Adipose tissue (tissue), 3 donors: ENCODE data around the gene SLC16A1. TPM values are rescaled to one million over a fixed set of nuclear protein-coding genes. Genes with fewer than 3 reads are reported as not detected.
"Not testable (repeated sequence)": the region's sequence is repeated elsewhere in the genome, so short reads cannot be mapped to it uniquely, and the experiment has no call there.

Experiments used
- H3K27ac ChIP-seq: one replicate; pipeline ENCODE4 v1.5.1; 2013; ENCODE audit warnings: low read depth, low read length
- WGBS, 3 donors: extraction: QIAGEN DNeasy Blood & Tissue Kit; methylation state at CpG; one replicate each; pipeline ENCODE4 v1.1.7; 2013; 5-methylcytosine and 5-hydroxymethylcytosine counted together
- polyA plus RNA-seq, 3 donors: library from polyadenylated mRNA; stranded (reverse); fragments of 200-250 nt; gene quantifications; one replicate each; pipeline ENCODE4 v1.2.3, GENCODE V29; 2013
- donor health status: healthy with polysubstance abuse.
- donor health status: Bipolar disorder and iron deficiency.
- donor health status: healthy.

Gene SLC16A1
- polyA plus RNA-seq, 3 donors = 3.1 to 19.8 (median 6.4) TPM

GRCh38 chr1:112981426-112981825 lies 25.4 kb upstream of the SLC16A1 start:
- H3K27ac ChIP-seq = no peak overlapping the region
- 92 to 100% (median 100%) methylated on average over 1 of the region's 1 CpG for WGBS, 3 donors

GRCh38 chr1:112975336-112975735 lies 19.3 kb upstream of the SLC16A1 start:
- WGBS, 3 donors = 87 to 89% (median 88%) methylated on average over 5 of the region's 5 CpGs
- no peak overlapping the region for H3K27ac ChIP-seq

GRCh38 chr1:112974646-112975045 lies 18.6 kb upstream of the SLC16A1 start:
- no peak overlapping the region for H3K27ac ChIP-seq
- WGBS, 3 donors = 31 to 58% (median 54%) methylated on average over 1 of the region's 1 CpG

- H3K27ac ChIP-seq = no peak overlapping the region
- 93 to 100% (median 93%) methylated on average over 1 of the region's 1 CpG for WGBS, 3 donors
These were observed 17.8 kb upstream of the SLC16A1 start for GRCh38 chr1:112973788-112974187.

GRCh38 chr1:112971006-112971405 lies 15.0 kb upstream of the SLC16A1 start:
- 81 to 89% (median 85%) methylated on average over 1 of the region's 1 CpG for WGBS, 3 donors
- no peak overlapping the region for H3K27ac ChIP-seq

- WGBS, 3 donors = 85 to 91% (median 90%) methylated on average over 4 of the region's 4 CpGs
- no peak overlapping the region for H3K27ac ChIP-seq
These were observed 8.4 kb upstream of the SLC16A1 start for GRCh38 chr1:112964347-112964746.

- 97 to 99% (median 98%) methylated on average over 4 of the region's 4 CpGs for WGBS, 3 donors
- no peak overlapping the region for H3K27ac ChIP-seq
These were observed 5.1 kb upstream of the SLC16A1 start for GRCh38 chr1:112961072-112961471.

GRCh38 chr1:112960384-112960783 lies 4.4 kb upstream of the SLC16A1 start:
- no peak overlapping the region for H3K27ac ChIP-seq
- 75 to 89% (median 82%) methylated on average over 3 of the region's 3 CpGs for WGBS, 3 donors

- H3K27ac ChIP-seq = not testable (repeated sequence)
- 70 to 85% (median 81%) methylated on average over 7 of the region's 7 CpGs for WGBS, 3 donors
These were observed 2.2 kb upstream of the SLC16A1 start for GRCh38 chr1:112958236-112958635.

- WGBS, 3 donors = 20 to 69% (median 24%) methylated on average over 11 of the region's 11 CpGs
- H3K27ac ChIP-seq = no peak overlapping the region
These were observed 1.3 kb upstream of the SLC16A1 start for GRCh38 chr1:112957133-112957812.

- WGBS, 3 donors = 3 to 22% (median 4%) methylated on average over 38 of the region's 38 CpGs
- H3K27ac ChIP-seq = no peak overlapping the region
These were observed 642 bp upstream of the SLC16A1 start for GRCh38 chr1:112956544-112957132.

GRCh38 chr1:112954945-112955772 lies 837 bp downstream of the SLC16A1 start:
- no peak overlapping the region for H3K27ac ChIP-seq
- WGBS, 3 donors = 2 to 12% (median 4%) methylated on average over 29 of the region's 29 CpGs

GRCh38 chr1:112954017-112954650 lies 1.9 kb downstream of the SLC16A1 start:
- WGBS, 3 donors = 80 to 91% (median 86%) methylated on average over 4 of the region's 4 CpGs
- H3K27ac ChIP-seq = no peak overlapping the region

GRCh38 chr1:112950426-112950825 lies 5.6 kb downstream of the SLC16A1 start:
- H3K27ac ChIP-seq = no peak overlapping the region
- WGBS, 3 donors = 97 to 100% (median 100%) methylated on average over 1 of the region's 1 CpG

- WGBS, 3 donors = 66 to 83% (median 81%) methylated on average over 3 of the region's 3 CpGs
- H3K27ac ChIP-seq = no peak overlapping the region
These were observed 9.3 kb downstream of the SLC16A1 start for GRCh38 chr1:112946683-112947082.

- WGBS, 3 donors = 73 to 90% (median 80%) methylated on average over 3 of the region's 3 CpGs
- H3K27ac ChIP-seq = no peak overlapping the region
These were observed 16.2 kb downstream of the SLC16A1 start for GRCh38 chr1:112939810-112940209.

- no peak overlapping the region for H3K27ac ChIP-seq
- 74 to 90% (median 75%) methylated on average over 3 of the region's 3 CpGs for WGBS, 3 donors
These were observed 17.8 kb downstream of the SLC16A1 start for GRCh38 chr1:112938210-112938609.

- no peak overlapping the region for H3K27ac ChIP-seq
These were observed 18.5 kb downstream of the SLC16A1 start for GRCh38 chr1:112937495-112937894.

- WGBS, 3 donors = 52 to 80% (median 66%) methylated on average over 2 of the region's 2 CpGs
- no peak overlapping the region for H3K27ac ChIP-seq
These were observed 18.9 kb downstream of the SLC16A1 start for GRCh38 chr1:112937070-112937469.
